Left ventricle myocardium inferior (tissue), 1 donor: ENCODE data around the gene SLC9A8. TPM values are rescaled to one million over a fixed set of nuclear protein-coding genes. Genes with fewer than 3 reads are reported as not detected.
A peak's percentile ranks its signal among the peaks of the same experiment; 100 is the strongest.

Experiments used
- DNase-seq: peaks from one replicate; pipeline ENCODE4 v3.0.0-alpha.2; 2020
- H3K27ac ChIP-seq: fragments of 200-600 bp; replicated peaks from 2 replicates; pipeline ENCODE4 v1.8.0; 2021
- H3K27me3 ChIP-seq: fragments of 200-600 bp; 2 replicates; pipeline ENCODE4 v1.8.0; 2021; ENCODE audit warnings: low read depth
- H3K36me3 ChIP-seq: fragments of 200-600 bp; 2 replicates; pipeline ENCODE4 v1.8.0; 2021
- H3K4me1 ChIP-seq: fragments of 200-600 bp; 2 replicates; pipeline ENCODE4 v1.8.0; 2021
- H3K4me3 ChIP-seq: fragments of 200-600 bp; 2 replicates; pipeline ENCODE4 v1.8.0; 2021; ENCODE audit warnings: mild to moderate bottlenecking, moderate library complexity
- H3K9me3 ChIP-seq: fragments of 200-600 bp; replicated peaks from 2 replicates; pipeline ENCODE4 v1.8.0; 2021
- CTCF ChIP-seq: fragments of 200-600 bp; IDR thresholded peaks from 2 replicates; pipeline ENCODE4 v1.8.0; 2021; ENCODE audit warnings: antibody characterized with exemption, mild to moderate bottlenecking, borderline replicate concordance
- intact Hi-C: fragments of 100-400 bp; cut with micrococcal nuclease; formaldehyde crosslinking; loops from one replicate; pipeline ENCODE4 v1.11.0; 2022
- total RNA-seq: library from RNA; stranded (reverse); fragmentation: NEBNext Ultra II Directional; extraction: Animal tissue kit (Norgen Biotek cat#: 25700); gene quantifications from one replicate; pipeline ENCODE4 v1.2.1, GENCODE V29; 2021
- donor health status: DM: no; HTN: yes; CAD: no; lungs with severe emphysema.

The SLC9A8 gene
- total RNA-seq, 1 donor from 2014 or later = 4.6 TPM

GRCh38 chr20:49882171-49882970, 69.7 kb downstream of the SLC9A8 start:
- peaks cover 80% of the 10 kb centered on the region for H3K36me3 ChIP-seq

DNA sequence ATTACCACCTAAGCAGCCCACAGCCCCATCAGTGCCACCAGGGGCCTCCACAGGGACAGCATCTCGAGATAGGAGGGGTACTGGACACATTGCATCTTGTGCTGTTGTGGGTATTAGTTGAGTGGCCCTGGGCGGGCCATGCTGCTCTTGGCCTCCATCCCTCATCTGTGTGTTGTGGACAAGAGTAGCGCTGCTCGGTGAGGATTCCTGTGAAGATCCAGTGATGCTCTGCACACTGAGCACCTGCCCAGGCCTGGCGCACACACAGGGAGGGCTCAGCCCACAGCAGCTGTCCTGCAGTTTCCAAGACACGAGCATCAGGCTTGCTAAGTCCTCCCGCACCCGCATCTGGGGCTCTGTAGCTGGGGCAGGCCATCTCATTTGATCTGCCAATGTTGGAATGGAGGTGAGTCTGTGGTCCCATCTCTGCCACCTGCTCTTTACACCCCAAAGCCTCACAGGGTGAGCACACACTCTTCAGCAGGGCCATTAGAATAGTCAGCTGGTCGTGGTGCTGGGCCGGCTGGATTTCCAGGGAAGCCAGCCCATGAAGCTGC, 70.7 kb downstream of the SLC9A8 start:
- TF ChIP-seq CTCF = no peak
- no peaks in the 10 kb centered on the region for H3K9me3 ChIP-seq
- no peak for DNase-seq
- H3K4me1 ChIP-seq = peaks cover 28% of the 10 kb centered on the region
- intact Hi-C loops = no loop called here
- H3K4me3 ChIP-seq = no peak overlapping the region
- H3K36me3 ChIP-seq = peaks cover 73% of the 10 kb centered on the region
- H3K27ac ChIP-seq = no peak overlapping the region
- no peaks in the 10 kb centered on the region for H3K27me3 ChIP-seq

More at GRCh38 chr20:49882171-49882970, 69.7 kb downstream of the SLC9A8 start:
- Histone ChIP-seq H3K27ac (no peak overlapping the region), H3K27me3 (no peaks in the 10 kb centered on the region), H3K9me3 (no peaks in the 10 kb centered on the region), H3K4me3 (no peak overlapping the region), H3K4me1 (peaks cover 18% of the 10 kb centered on the region)
- TF ChIP-seq CTCF = no peak
- intact Hi-C loops = no loop called here
- DNase-seq = no peak

- Histone ChIP-seq H3K4me3 (no peak overlapping the region), H3K4me1 (peaks cover 43% of the 10 kb centered on the region), H3K27ac (no peak overlapping the region), H3K9me3 (no peaks in the 10 kb centered on the region), H3K27me3 (no peaks in the 10 kb centered on the region), H3K36me3 (peaks cover 50% of the 10 kb centered on the region)
- no peak for TF ChIP-seq CTCF
- intact Hi-C loops = no loop called here
- no peak for DNase-seq
Observed at GRCh38 chr20:49885558-49886332, 73.1 kb downstream of the SLC9A8 start.

GRCh38 chr20:49886571-49887213, 74.1 kb downstream of the SLC9A8 start:
- DNase-seq = no peak
- Histone ChIP-seq H3K4me1 (peaks cover 52% of the 10 kb centered on the region), H3K4me3 (no peak overlapping the region), H3K36me3 (peaks cover 41% of the 10 kb centered on the region), H3K27me3 (no peaks in the 10 kb centered on the region), H3K9me3 (no peaks in the 10 kb centered on the region), H3K27ac (peak overlapping the region; percentile 73)
- intact Hi-C loops = no loop called here
- no peak for TF ChIP-seq CTCF
